GM18520 (cell line): Measurements from ENCODE around the gene TGFBR3L.
"Not testable (repeated sequence)": the region's sequence is repeated elsewhere in the genome, so short reads cannot be mapped to it uniquely, and the experiment has no call there.

Experiments used
- ATAC-seq: cut with Tn5 transposase; IDR thresholded peaks from one replicate; pipeline ENCODE4 v1.9.1; 2021; ENCODE audit not compliant: unreplicated experiment

TGFBR3L gene

GRCh38 chr19:7947939-7948338 is 33.3 kb downstream of the TGFBR3L start:
- ATAC-seq: no peak

- ATAC-seq: no peak
Observed at GRCh38 chr19:7953060-7953459, 38.4 kb downstream of the TGFBR3L start.

GRCh38 chr19:7953576-7953975 is 38.9 kb downstream of the TGFBR3L start:
- ATAC-seq: no peak

GRCh38 chr19:7955696-7956095 is 41.1 kb downstream of the TGFBR3L start:
- no peak for ATAC-seq

- no peak for ATAC-seq
Observed at GRCh38 chr19:7959211-7959610, 44.6 kb downstream of the TGFBR3L start.

GRCh38 chr19:7961082-7961481 is 46.5 kb downstream of the TGFBR3L start:
- not testable (repeated sequence) for ATAC-seq

GRCh38 chr19:7961920-7962626 is 47.4 kb downstream of the TGFBR3L start:
- ATAC-seq: no peak

GRCh38 chr19:7962644-7963268 is 48.1 kb downstream of the TGFBR3L start:
- ATAC-seq: no peak

- ATAC-seq: no peak
Observed at GRCh38 chr19:7963566-7963965, 48.9 kb downstream of the TGFBR3L start.

- no peak for ATAC-seq
Observed at GRCh38 chr19:7965259-7965841, 50.7 kb downstream of the TGFBR3L start.

- ATAC-seq: no peak
Observed at GRCh38 chr19:7965921-7966665, 51.5 kb downstream of the TGFBR3L start.

GRCh38 chr19:7968008-7968795 is 53.6 kb downstream of the TGFBR3L start:
- no peak for ATAC-seq
